Peyer's patch (tissue), 4 donors: ENCODE results near the gene AHSA1. TPM values are rescaled to one million over a fixed set of nuclear protein-coding genes. Genes with fewer than 3 reads are reported as not detected.

ENCODE experiments used
- DNase-seq, 3 donors: peaks; one replicate each; pipeline ENCODE4 v3.0.0-alpha.2; 2017 to 2019
- H3K27ac ChIP-seq, 4 donors: fragments of 200-600 bp; sonication (generic); one replicate each; pipeline ENCODE4 v1.5.1; 2016 to 2019
- H3K27me3 ChIP-seq, 2 donors: fragments of 200-600 bp; sonication (generic); one replicate each; pipeline ENCODE4 v1.5.1; 2019
- H3K36me3 ChIP-seq, 3 donors: fragments of 200-600 bp; sonication (generic); one replicate each; pipeline ENCODE4 v1.5.1; 2016 to 2019
- H3K4me1 ChIP-seq, 4 donors: fragments of 200-600 bp; sonication (generic); one replicate each; pipeline ENCODE4 v1.5.1; 2016 to 2019
- H3K4me3 ChIP-seq, 4 donors: fragments of 200-600 bp; sonication (generic); 1 replicate in 3 of 4; 2 replicates in 1 of 4; pipeline ENCODE4 v1.5.1; 2016 to 2019; ENCODE audit warnings: mild to moderate bottlenecking in 1 of 4
- H3K9me3 ChIP-seq, 4 donors: fragments of 200-600 bp; sonication (generic); one replicate each; pipeline ENCODE4 v1.5.1; 2016 to 2019; ENCODE audit warnings: mild to moderate bottlenecking in 1 of 4
- CTCF ChIP-seq, 6 experiments: fragments of 450-650 bp in 4 of 6; fragments of 200-600 bp in 2 of 6; sonication (generic) in 1 of 6; IDR thresholded peaks; one replicate each; pipeline ENCODE4 v1.5.1; 2017 to 2019; ENCODE audit warnings: antibody characterized with exemption in 6 of 6, mild to moderate bottlenecking in 3 of 6, moderate library complexity in 1 of 6
- POLR2A ChIP-seq, 2 donors: fragments of 450-650 bp; IDR thresholded peaks; one replicate each; pipeline ENCODE4 v1.5.1; 2017; ENCODE audit warnings: antibody characterized with exemption in 2 of 2, mild to moderate bottlenecking in 2 of 2, moderate library complexity in 2 of 2
- total RNA-seq, 4 donors: library from RNA; depleted of rRNA; stranded (reverse); fragments of >200 nt; gene quantifications; one replicate each; pipeline ENCODE4 v1.1.0, GENCODE V29; 2016

Gene AHSA1
- total RNA-seq, 4 donors from 2014 or later, result 56.6 to 129 (median 80.9) TPM

GRCh38 chr14:77503138-77503537 is 45.2 kb downstream of the AHSA1 start:
- peaks cover 0 to 12% (median 0%) of the 10 kb centered on the region in 3 donors for H3K36me3 ChIP-seq
- no peak overlapping the region for H3K4me3 ChIP-seq
- peaks cover 0 to 6% (median 0%) of the 10 kb centered on the region in 4 donors for H3K9me3 ChIP-seq
- peaks cover 0 to 14% (median 9%) of the 10 kb centered on the region in 4 donors for H3K4me1 ChIP-seq
- peaks cover 0 to 15% of the 10 kb centered on the region in 2 donors for H3K27me3 ChIP-seq
- TF ChIP-seq CTCF (IDR thresholded peaks at IDR 0.05), result no peak
- no peak overlapping the region for H3K27ac ChIP-seq
- no peak for DNase-seq

GRCh38 chr14:77505031-77505430 is 47.1 kb downstream of the AHSA1 start:
- Histone ChIP-seq H3K27ac (no peak overlapping the region), H3K4me3 (no peak overlapping the region), H3K27me3 (no peaks in the 10 kb centered on the region), H3K36me3 (peaks cover 0 to 22% (median 0%) of the 10 kb centered on the region in 3 donors), H3K9me3 (peaks cover 0 to 6% (median 0%) of the 10 kb centered on the region in 4 donors), H3K4me1 (no peaks in the 10 kb centered on the region)
- TF ChIP-seq CTCF (IDR thresholded peaks at IDR 0.05), result no peak
- TF ChIP-seq POLR2A (IDR thresholded peaks at IDR 0.05), result no peak
- DNase-seq, result no peak

- Histone ChIP-seq H3K27ac (no peak overlapping the region), H3K4me1 (no peaks in the 10 kb centered on the region), H3K9me3 (peaks cover 0 to 6% (median 0%) of the 10 kb centered on the region in 4 donors), H3K27me3 (no peaks in the 10 kb centered on the region), H3K4me3 (no peak overlapping the region), H3K36me3 (peaks cover 0 to 48% (median 0%) of the 10 kb centered on the region in 3 donors)
- TF ChIP-seq POLR2A (IDR thresholded peaks at IDR 0.05) (no peak), CTCF (IDR thresholded peaks at IDR 0.05) (no peak)
- no peak for DNase-seq
Observed at GRCh38 chr14:77507762-77508161, 49.9 kb downstream of the AHSA1 start.

GRCh38 chr14:77508249-77508648 is 50.4 kb downstream of the AHSA1 start:
- no peak overlapping the region for H3K27ac ChIP-seq
- H3K4me1 ChIP-seq, result no peaks in the 10 kb centered on the region
- no peaks in the 10 kb centered on the region for H3K27me3 ChIP-seq
- H3K9me3 ChIP-seq, result peaks cover 0 to 4% (median 0%) of the 10 kb centered on the region in 4 donors
- H3K36me3 ChIP-seq, result peaks cover 0 to 48% (median 0%) of the 10 kb centered on the region in 3 donors
- no peak for TF ChIP-seq CTCF (IDR thresholded peaks at IDR 0.05)
- H3K4me3 ChIP-seq, result no peak overlapping the region
- no peak for DNase-seq

- H3K9me3 ChIP-seq, result no peaks in the 10 kb centered on the region
Observed at GRCh38 chr14:77508876-77509275, 51.0 kb downstream of the AHSA1 start.

More at GRCh38 chr14:77508876-77509275, 51.0 kb downstream of the AHSA1 start:
- no peak for DNase-seq
- Histone ChIP-seq H3K4me3 (no peak overlapping the region), H3K36me3 (peaks cover 0 to 48% (median 0%) of the 10 kb centered on the region in 3 donors), H3K4me1 (no peaks in the 10 kb centered on the region), H3K27ac (no peak overlapping the region), H3K27me3 (no peaks in the 10 kb centered on the region)
- TF ChIP-seq CTCF (IDR thresholded peaks at IDR 0.05) (no peak), POLR2A (IDR thresholded peaks at IDR 0.05) (no peak)
